A673 (cell line): ENCODE results near the gene IL1RAPL1.

ENCODE experiments used
- CTCF ChIP-seq: fragments of 300-800, 200-600 bp; sonication (generic); conservative IDR thresholded peaks from 2 replicates; pipeline ENCODE4 v1.5.1; 2017; ENCODE audit warnings: low read depth, mild to moderate bottlenecking, antibody characterized with exemption, low read length, moderate library complexity, mixed read lengths
- EZH2 ChIP-seq: fragments of 200-600 bp; sonication (generic); IDR thresholded peaks from 2 replicates; pipeline ENCODE4 v1.6.1; 2017; ENCODE audit warnings: borderline replicate concordance, low read depth, mild to moderate bottlenecking, mixed read lengths, antibody characterized with exemption, low read length; ENCODE audit not compliant: poor library complexity, severe bottlenecking

GRCh38 chrX:29143756-29144155 is 556.5 kb downstream of the IL1RAPL1 start:
- TF ChIP-seq CTCF (no peak), EZH2 (no peak)
